ENCODE data around the gene ADAD2.

Gene ADAD2

GRCh38 chr16:84246679-84247077 lies 55.7 kb downstream of the ADAD2 start:
- no peak for DNase-seq (ENCODE audit: low read depth)

Measured in fibroblast of the conjunctiva (primary cell).